HUDEP-2 (cell line): ENCODE measurements around the gene MAP4K4.

ENCODE experiments used
- DNase-seq, 76 experiments: peaks; one replicate each; lab custom pipeline; 2025; ENCODE audit not compliant: unreplicated experiment in 76 of 76; lab: John Stamatoyannopoulos, UW

MAP4K4 gene

DNA sequence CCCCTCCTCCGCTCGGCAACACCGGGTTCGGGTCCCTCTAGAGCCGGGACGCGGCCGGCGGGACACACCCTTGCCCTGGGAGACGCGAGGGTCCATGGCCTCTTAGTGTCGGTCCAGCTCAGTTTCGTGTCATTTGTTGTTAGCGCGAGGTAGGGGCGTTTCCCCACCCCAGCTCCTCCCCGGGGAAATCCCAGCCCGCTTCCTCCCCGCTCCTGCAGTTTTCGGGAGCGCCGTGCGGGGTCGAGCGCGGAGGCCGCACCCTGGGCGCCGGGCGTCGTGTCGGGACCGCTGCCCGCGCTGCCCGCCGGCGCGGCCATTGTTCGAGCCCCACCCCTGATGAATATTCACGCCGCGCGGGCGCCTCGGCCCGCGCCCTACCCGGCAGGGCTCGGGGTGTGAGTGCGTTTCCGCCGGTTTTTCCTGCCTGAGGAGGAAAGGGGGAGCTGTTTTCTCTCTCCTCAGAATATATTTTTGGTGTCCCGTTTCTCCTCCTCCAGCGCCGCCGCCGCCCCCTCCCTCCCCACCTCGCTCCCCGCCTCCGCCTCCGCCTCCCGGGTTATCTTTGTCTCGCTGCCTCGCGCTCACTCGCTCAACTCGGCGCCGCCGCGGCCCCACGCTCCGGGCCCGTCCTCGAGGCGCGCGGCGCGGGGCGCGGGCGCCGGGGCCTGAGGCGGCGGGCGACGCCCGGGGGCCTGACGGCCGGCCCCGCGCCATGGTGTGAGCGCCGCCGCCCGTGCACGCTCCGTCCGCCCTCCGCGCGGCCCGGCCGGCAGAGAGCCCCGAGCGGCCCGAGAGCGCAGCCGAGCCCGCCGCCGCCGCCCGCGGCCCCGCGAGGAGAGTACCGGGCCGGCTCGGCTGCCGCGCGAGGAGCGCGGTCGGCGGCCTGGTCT is at the start of gene MAP4K4:
Gene MAP4K4 (plus strand): TSS at position 584 of the 890 bp plus-strand sequence. CDS start 374 bp downstream, outside the sequence.
- DNase-seq: peak in 75 of 76 experiments; percentile 11 to 87 (median 72)

DNA sequence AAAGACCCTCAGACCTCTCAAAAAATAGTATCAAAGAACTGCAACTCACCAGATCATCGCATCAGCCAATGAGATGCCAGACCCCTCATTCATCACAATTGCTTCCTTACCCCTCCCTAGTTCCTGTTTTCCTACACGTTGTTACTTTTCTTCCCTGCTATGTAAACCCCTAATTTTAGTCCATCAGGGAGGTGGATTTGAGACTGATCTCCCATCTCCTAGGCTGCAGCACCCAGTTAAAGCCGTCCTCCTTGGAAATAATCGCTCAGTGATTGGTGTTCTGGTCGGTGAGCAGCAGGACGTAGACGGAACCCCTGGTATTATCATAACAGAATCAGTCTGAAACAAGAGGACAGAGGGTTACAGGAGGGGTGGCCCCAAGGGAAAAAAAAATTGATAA is 44.0 kb upstream of the MAP4K4 start:
- no peak for DNase-seq

DNA sequence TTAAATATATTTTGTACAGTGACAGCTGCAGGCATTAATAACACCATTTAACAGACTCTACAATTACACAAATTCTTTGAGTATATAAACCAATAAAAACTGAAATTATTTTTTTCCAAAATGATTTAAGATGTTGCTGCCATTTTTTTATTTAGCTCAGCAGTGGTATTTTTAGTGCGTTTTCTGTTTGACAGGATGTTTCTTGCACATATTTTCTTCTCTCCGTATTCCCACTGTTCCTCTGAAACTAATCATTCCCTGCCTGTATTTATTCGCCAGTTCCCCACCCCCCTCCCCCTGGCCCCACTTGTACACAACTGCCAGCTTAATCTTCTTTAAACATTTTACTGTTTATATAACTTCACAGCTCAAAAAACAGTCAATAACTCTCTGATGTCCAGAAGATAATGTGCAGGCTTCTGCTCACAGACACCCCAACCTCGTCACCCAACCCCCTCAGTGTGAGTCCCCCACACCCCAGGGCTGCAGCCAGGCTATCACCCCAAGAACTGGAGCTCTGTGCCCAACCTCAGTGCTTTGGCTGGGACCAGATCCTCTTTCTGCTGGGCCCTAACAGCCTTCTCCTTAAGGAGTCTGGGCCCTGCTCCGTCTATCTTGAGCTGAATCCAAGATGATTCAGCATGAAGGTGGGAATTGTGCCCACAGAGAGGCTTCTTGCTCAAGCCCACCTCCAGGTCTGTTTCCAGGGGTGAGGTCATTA is 41.6 kb upstream of the MAP4K4 start:
- DNase-seq: no peak

DNA sequence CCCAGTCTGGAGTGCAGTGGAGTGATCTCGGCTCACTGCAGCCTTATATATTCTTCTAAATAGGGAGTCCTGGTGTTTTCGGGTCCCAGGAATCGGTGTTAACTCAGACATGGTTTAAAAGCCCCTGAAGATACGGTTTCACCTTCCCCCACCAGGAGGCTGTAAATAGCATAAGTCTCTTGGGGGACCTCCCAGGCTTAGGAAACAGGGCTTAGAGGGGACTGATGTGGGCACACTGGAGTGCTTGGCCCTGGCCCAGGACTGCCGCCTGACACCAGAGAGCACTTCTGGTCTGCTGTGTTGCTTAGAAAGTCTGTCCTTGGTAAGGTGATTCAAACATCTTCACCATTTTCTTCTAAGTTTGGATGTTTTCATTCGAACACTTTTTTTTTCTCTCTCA is 39.7 kb upstream of the MAP4K4 start:
- no peak for DNase-seq

DNA sequence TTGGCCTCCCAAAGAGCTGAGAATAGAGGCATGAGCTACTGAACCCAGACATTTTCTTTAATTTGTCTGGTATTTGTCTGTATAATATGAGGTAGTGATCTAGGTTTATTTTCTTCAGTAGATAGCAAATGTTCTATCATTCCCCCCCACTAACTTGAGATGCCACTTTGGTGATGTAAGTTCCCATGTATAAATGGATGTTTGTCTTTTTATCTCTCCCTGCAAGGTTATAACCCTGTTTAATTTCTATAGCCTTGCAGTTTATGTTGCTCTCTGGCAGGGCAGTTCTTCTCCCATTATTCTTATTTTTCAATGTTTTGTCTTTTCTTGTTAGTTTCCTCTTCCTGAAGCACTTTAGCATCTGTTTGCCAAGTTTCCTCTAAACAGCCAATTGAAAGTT is 39.1 kb upstream of the MAP4K4 start:
- DNase-seq: no peak

DNA sequence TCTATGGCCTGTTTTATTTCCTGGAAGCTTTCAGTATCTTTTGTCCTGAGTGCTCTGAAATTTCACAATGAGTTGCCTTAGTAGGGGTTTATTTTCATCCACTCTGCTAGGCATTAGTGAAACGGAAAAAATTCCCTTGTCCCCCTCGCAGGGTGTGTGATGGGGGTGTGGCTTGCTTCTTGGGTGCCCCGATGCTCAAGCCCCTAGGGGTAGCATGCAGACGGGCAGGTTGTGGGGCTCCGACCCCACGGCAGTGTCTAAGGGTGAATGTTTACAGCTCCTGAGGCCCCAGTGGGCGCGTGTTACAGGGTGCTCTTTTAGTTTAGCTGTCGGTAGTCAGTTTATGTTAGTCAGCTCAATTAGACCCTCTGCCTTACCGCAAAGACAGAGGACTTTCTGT is 32.2 kb upstream of the MAP4K4 start:
- no peak for DNase-seq

DNA sequence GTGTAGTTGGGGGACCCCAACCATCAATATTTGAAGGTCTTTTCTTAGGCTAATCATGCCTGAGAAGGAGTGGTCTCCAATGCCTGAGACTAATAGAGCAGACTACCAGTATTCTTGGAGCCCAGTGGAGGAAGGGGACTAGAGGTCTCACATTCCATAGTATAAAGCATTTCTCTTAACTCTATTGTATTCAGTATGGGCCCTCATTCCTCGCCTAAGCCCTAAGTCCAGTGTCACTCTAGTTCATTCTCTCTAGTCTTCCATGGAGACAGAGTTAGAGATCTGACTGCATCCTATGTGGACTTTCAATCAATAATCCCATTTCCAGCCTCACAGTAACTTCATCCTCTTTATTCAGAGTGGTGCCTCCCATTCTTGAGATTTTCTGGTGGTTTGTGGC is 29.7 kb upstream of the MAP4K4 start:
- no peak for DNase-seq

DNA sequence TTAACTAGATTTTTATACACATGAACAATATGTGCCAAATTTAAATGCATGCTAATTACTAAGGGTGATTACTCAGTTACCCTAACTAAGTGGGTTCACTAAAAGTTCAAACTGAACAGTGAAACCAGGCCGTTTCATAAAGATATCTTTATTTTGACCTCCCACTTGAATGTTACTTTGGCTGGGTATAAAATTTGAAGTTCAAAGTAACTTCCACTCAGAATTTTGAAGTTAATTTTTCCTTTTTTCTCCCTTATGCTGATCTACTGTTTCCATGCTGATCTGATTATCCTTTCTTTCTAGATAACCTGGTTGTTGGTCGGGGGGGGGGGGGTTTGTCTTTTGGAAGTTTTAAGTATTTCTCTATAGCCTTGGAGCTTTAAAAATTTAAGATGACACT is 25.5 kb upstream of the MAP4K4 start:
- no peak for DNase-seq

DNA sequence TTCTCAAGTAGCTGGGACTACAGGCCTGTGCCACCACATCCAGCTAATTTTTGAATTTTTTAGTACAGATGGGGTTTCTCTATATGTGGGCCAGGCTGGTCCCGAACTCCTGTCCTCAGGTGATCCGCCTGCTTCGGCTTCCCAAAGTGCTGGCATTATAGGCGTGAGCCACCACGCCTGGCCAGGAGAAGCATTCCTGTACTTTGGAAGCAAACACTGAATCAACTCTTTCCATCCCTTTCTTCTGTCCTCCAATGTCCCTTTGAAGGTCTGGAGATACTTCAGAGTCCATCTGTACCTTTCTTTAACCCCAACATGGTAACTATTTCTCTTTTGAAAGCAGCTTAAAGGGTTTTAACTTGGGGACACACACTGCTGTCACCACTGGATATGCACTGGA is 23.6 kb upstream of the MAP4K4 start:
- no peak for DNase-seq

DNA sequence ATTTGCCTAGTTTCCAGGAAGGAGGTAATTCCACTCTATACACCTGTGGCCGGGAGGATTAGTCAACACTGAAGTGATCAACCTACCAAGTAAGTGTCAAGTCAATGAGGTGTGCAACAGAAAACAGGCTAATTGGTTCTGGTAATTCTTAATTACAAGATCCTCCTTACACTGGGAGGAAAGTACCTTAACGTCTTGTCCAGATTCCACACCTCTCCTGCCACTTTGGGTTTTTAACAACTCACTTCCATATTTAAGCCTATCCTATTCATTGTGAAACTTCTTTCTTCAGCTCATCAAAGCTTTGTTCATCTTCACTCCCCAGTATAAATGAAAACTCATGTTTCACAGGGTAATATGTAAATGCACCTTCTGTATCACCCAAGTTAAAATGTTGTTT is 22.0 kb upstream of the MAP4K4 start:
- DNase-seq: no peak

DNA sequence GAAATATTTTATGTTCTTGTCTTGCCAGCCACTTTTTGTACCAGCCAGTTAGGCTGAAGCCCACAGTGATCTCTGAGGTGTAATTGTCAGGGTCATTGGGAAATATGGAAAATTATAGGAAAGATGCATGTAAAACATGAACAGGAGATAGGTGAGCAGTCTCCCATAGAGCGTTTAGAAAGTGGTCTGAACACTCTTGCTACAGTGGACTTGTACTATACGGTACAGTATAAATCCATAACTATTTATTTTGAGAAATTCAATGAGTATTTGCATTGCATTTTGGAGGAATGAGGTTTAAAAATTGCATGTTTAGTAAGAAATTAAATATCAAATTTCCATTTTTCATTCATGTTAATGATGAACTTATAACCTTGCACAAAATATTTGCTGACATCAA is 20.8 kb upstream of the MAP4K4 start:
- DNase-seq: no peak

DNA sequence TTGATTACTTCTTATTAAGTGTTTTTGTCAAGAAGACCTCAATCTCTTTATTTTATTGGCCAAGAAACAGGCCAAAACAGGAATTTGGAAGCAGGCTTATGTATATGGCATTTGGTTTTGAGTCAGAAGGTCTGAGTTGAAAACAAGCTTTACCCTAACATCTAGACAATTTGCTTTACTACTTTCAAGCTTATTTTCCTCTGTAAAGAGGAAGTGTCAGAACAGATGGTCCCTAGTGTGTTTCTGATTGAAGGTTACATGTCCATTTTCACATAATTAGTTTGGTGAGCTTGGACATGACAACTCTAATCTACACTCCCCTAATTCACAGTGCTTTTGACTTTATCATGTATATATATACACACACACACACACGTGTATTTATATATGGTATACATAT is 19.8 kb upstream of the MAP4K4 start:
- no peak for DNase-seq

DNA sequence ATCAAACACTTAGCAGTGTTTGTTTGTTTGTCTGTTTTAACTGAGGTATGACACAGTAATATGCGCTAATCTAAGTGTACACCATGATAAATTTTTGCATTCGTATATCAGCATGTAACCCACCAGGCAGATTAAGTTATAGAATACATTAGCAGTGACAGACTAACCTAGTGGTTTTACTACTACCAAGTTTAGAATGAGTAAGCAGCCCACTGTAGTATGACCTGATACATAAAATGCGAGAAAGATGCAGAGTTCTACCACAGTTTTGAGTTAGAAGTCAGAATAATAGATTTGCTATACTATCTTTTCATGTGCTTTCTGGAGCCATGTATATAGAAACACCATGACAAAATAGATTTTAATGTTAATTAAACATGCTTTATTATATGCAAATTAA is 19.1 kb upstream of the MAP4K4 start:
- no peak for DNase-seq

DNA sequence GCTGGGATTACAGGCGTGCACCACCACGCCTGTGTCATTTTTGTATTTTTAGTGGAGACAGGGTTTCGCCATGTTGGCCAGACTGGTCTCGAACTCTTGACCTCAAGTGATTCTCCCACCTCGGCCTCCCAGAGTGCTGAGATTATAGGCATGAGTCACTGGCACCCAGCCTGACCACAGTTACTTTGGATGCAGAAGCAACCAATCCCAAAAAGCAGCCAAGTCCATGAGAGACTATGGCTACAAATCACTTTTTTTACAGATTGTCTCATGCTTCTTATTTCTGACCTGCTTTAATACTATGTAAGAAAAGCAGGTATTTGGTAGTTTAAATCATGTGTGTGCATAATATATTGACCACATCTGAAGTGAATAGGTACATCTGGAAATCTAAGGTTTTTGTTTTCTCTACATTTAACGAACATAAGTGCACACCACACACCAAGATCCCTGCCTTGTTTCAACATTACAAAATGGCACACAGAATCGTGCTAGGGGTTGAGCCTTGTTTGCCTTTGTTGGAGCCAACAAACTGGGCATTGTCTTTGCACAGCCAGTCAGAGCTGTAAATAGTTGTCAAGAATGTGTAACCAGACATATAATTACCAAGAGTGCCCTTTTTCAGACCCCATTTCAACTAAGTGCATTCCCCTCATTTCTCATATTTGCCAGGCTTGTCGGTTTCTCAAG is 18.3 kb upstream of the MAP4K4 start:
- DNase-seq: no peak

DNA sequence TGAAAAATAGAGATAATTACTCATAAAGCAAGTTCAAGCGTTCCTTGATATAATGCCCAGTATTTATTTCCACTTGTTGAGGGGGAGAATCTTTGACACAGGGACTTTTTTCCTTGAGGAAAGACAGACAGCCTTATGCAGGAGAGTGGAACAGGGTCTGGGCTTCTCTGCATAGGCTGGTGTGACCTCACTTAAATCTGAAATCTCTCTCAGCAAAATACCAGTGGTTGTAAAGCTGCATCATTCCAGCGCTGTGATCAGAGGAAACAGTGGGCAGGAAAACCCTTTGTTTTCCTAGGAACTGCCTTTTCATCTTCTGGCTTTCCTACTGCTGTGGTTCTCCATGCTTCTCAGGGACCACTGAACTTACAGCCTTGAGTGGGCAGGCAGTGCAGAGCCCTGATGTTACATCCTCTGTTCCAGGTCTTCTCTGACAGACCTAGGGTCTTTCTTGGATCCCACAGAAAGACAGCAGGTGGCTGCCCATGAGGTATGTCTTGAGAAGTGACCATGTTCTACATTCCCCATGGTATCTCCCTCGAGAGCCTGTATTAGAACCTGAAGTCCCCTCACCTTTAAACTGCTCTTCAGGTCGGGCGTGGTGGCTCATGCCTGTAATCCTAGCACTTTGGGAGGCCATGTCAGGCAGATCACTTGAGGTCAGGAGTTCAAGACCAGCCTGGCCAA is 17.6 kb upstream of the MAP4K4 start:
- no peak for DNase-seq

DNA sequence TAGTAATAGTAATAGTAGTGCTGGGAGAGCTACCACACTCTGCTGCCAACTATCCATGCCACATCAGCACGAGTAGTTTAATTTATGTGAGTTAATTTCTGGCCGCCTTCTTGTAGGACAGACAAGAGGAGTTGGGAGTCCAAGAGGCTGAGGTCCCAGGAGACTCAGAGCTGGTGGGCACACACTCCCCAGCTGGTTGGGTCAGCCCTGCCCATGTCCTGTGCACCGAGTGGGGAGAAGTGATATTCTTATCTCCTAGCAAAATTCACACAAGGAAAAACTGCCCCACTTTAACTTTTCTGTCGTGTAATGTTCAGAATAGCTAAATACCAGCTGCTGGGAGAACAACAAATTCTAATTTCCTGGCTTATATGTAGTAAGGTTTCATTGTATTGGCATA is 15.2 kb upstream of the MAP4K4 start:
- DNase-seq: peak in 40 of 76 experiments; percentile 3 to 50 (median 22)

DNA sequence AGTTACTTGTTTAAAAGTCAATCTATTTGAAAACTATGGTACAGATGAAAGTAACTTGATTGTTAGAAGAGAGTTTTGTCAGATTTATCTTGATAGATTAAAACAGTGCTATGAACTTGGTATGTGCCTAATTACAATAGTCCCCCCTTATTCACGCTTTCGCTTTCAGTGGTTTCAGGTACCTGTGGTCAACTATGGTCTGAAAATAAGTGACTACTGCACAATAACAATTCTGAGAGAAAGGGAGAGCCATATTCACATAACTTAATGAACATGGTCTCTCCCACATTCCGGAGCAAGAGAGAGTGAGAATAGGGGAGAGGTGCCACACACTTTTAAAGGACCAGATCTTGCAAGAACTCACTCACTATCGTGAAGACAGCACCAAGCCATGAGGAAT is 13.2 kb upstream of the MAP4K4 start:
- no peak for DNase-seq

DNA sequence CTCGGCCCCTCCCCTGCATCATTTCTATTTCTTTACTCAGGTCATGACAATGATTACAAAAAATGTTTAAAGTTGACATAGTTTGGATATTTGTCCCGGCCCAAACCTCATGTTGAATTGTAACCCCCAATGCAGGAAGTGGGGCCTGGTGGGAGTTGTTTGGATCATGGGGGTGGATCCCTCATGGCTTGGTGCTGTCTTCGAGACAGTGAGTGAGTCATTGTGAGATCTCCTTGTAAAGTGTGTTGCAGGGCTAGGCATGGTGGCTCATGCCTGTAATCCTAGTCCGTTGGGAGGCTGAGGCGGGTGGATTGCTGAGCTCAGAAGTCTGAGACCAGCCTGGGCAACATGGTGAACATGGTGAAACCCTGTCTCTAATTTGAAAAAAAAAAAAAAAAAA is 9.2 kb upstream of the MAP4K4 start:
- no peak for DNase-seq

DNA sequence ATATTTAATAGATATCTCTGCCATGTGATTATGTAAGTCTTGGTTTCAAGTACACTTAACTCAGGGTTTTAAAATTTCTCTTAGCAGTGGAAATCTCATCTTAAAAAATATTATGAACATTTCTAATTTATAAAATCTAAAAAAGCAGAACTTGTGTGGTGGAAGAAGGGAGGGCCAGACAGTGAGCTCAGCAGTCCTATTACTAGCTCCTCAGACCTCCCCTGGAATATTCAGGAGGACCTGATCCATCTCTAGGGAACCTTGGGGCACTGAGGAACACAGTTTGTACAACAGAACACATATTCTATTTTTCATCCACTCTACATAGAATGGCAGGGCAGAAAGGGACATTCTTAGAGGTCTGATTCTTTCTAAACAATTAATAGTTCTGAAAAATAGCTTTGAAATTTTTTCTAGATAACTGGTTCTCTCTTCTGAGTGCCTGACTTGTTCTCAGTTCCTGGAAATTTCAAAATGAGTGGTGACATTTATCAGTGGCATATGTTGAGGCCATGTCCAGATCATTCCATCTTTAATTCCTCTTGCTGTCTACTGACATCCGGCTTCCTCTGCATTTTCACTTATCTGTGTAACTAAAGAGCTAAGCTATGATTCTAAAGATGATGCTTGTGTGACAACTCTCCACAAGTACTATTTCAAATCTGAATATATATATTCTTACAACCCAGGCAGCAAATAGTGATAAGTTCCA is 8.2 kb upstream of the MAP4K4 start:
- DNase-seq: peak in 3 of 76 experiments; percentile 7 to 11 (median 9)

DNA sequence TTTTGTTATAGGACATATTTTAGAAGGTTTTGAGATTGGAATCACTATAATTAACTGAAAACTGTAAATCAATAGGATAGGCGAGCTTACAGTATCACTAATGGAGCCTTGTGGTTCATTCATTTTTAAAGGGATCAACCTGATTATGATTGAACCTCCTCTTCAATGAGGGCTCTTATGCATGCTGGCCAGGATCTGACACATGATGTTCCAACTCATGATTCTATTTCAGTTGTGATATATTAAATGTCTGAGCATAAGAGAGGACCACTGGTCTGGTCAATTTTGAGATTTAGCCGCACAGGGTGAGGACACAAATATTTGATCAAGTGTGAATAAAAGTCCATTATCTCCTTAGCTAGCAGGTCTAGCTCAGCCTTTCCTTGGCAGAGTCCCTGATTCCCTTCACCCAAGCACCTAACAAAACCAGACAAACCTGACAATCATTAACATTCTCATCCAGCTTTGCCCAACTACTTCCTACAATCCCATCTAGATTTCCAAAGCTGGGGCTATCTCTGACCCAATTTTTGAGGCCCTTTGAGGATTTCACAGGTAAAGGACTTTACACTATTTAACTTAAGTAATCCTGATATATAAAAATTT is 6.9 kb upstream of the MAP4K4 start:
- no peak for DNase-seq
